GM12878 (cell line): Measurements from ENCODE around the gene HRH3. TPM values are rescaled to one million over a fixed set of nuclear protein-coding genes. Genes with fewer than 3 reads are reported as not detected.

Source experiments
- ATAC-seq: fragments of 200-7000 bp; cut with Tn5 transposase; 3 replicates; pipeline ENCODE4 v1.9.1; 2020; ENCODE audit warnings: mild to moderate bottlenecking, moderate library complexity
- BruUV-seq: library from RNA; stranded (reverse); fragments of 400-500 nt; replicated peaks from 2 replicates; lab custom pipeline; 2021; lab: Mats Ljungman, UMichigan
- CTCF ChIA-PET: fragments of 300-600 bp; sonication (Branson Sonifier 250); formaldehyde crosslinking; extraction: SDS; loops from one replicate; lab custom pipeline; 2021; ENCODE audit warnings: inconsistent platforms; lab: Yijun Ruan, JAX
- POLR2A ChIA-PET: fragments of 350-600 bp; formaldehyde crosslinking; extraction: SDS; loops from one replicate; lab custom pipeline; 2021; ENCODE audit warnings: inconsistent platforms; lab: Charles Lee
- RAD21 ChIA-PET: fragments of 300-600 bp; sonication (Branson Sonifier 250); formaldehyde crosslinking; loops from one replicate; lab custom pipeline; 2023; ENCODE audit warnings: antibody characterized with exemption; ENCODE audit not compliant: unreplicated experiment; lab: Charles Lee
- SMC1A ChIA-PET: fragments of 300-600 bp; sonication (Branson Sonifier 250); formaldehyde crosslinking; loops from one replicate; lab custom pipeline; 2023; ENCODE audit not compliant: unreplicated experiment, uncharacterized antibody; lab: Charles Lee
- DNase-seq: peaks from one replicate; pipeline ENCODE4 v3.0.0-alpha.2; 2011; ENCODE audit warnings: low read depth, low spot score
- FAIRE-seq: peaks from 3 replicates; lab custom pipeline; 2011; peaks lifted over from hg19 to GRCh38; lab: Jason Lieb, UNC
- H2AFZ ChIP-seq: 2 replicates; pipeline ENCODE4 v1.6.0; 2011; ENCODE audit warnings: low read depth, low read length, control low read depth; ENCODE audit not compliant: control insufficient read depth
- H3K27ac ChIP-seq: 2 replicates; pipeline ENCODE4 v1.5.1; 2011; ENCODE audit warnings: control low read depth; ENCODE audit not compliant: control insufficient read depth, insufficient read depth
- H3K27me3 ChIP-seq, 2 experiments: replicated peaks in 1 of 2; 2 replicates each; pipeline versions ENCODE4 v1.6.0 to v1.6.1; 2011; ENCODE audit warnings: low read length in 1 of 2; ENCODE audit not compliant: control insufficient read depth in 2 of 2, insufficient read depth in 2 of 2
- H3K36me3 ChIP-seq, 2 experiments: 2 replicates each; pipeline ENCODE4 v1.5.1; 2011; ENCODE audit warnings: low read length in 1 of 2; ENCODE audit not compliant: control insufficient read depth in 2 of 2, insufficient read depth in 2 of 2
- H3K4me1 ChIP-seq: 2 replicates; pipeline ENCODE4 v1.6.1; 2011; ENCODE audit warnings: mild to moderate bottlenecking, low read length, moderate library complexity, mixed read lengths; ENCODE audit not compliant: control insufficient read depth, insufficient read depth
- H3K4me2 ChIP-seq: 2 replicates; pipeline ENCODE4 v1.6.0; 2011; ENCODE audit warnings: control low read depth; ENCODE audit not compliant: control insufficient read depth, insufficient read depth
- H3K4me3 ChIP-seq: fragments of 200-600 bp; sonication (generic); 2 replicates; pipeline ENCODE4 v1.5.1; 2016
- H3K79me2 ChIP-seq: 2 replicates; pipeline ENCODE4 v1.6.0; 2011; ENCODE audit warnings: low read length; ENCODE audit not compliant: control insufficient read depth, insufficient read depth
- H3K9ac ChIP-seq: 2 replicates; pipeline ENCODE4 v1.8.0; 2011; ENCODE audit warnings: low read length, control low read depth, mixed read lengths; ENCODE audit not compliant: control insufficient read depth, insufficient read depth
- H3K9me3 ChIP-seq: replicated peaks from 3 replicates; pipeline ENCODE4 v1.5.1; 2011; ENCODE audit warnings: mild to moderate bottlenecking, low read length; ENCODE audit not compliant: control insufficient read depth, insufficient read depth
- H4K20me1 ChIP-seq: 2 replicates; pipeline ENCODE4 v1.6.0; 2011; ENCODE audit not compliant: control insufficient read depth, insufficient read depth
- BCL3 ChIP-seq: IDR thresholded peaks from 2 replicates; pipeline ENCODE4 v1.6.1; 2011; ENCODE audit warnings: borderline replicate concordance, low read depth, mild to moderate bottlenecking, moderate library complexity, low read length; ENCODE audit not compliant: insufficient read depth, poor library complexity, severe bottlenecking
- CEBPB ChIP-seq, 2 experiments: fragments of 150-350 bp in 1 of 2; IDR thresholded peaks; 2 replicates each; pipeline ENCODE4 v1.6.1; 2012 to 2014; ENCODE audit warnings: low read depth in 2 of 2, low read length in 2 of 2, borderline replicate concordance in 1 of 2, inconsistent platforms in 1 of 2
- EGR1 ChIP-seq, 2 experiments: IDR thresholded peaks; 1 replicate in 1 of 2; 2 replicates in 1 of 2; pipeline ENCODE4 v1.6.1; 2011 to 2012; ENCODE audit warnings: low read depth in 2 of 2, low read length in 2 of 2, borderline replicate concordance in 1 of 2, mild to moderate bottlenecking in 1 of 2, moderate library complexity in 1 of 2
- FOXK2 ChIP-seq: fragments of 450-650 bp; IDR thresholded peaks from 2 replicates; pipeline ENCODE4 v1.6.1; 2017; ENCODE audit warnings: mild to moderate bottlenecking, moderate library complexity
- HDAC2 ChIP-seq: fragments of 200-600 bp; sonication (generic); IDR thresholded peaks from 2 replicates; pipeline ENCODE4 v1.6.1; 2017
- JUND ChIP-seq: IDR thresholded peaks from 2 replicates; pipeline ENCODE4 v1.6.1; 2012; ENCODE audit warnings: low read depth, mild to moderate bottlenecking, low read length, improper control_type of control experiment, moderate library complexity
- NFIC ChIP-seq: IDR thresholded peaks from 2 replicates; pipeline ENCODE4 v1.6.1; 2012; ENCODE audit warnings: low read depth, mild to moderate bottlenecking, inconsistent platforms, low read length, moderate library complexity
- PBX3 ChIP-seq: IDR thresholded peaks from 2 replicates; pipeline ENCODE4 v1.6.1; 2011; ENCODE audit warnings: mild to moderate bottlenecking, low read depth, low read length, moderate library complexity; ENCODE audit not compliant: insufficient replicate concordance
- PRDM15 ChIP-seq: fragments of 450-650 bp; formaldehyde crosslinking; IDR thresholded peaks from 2 replicates; pipeline ENCODE4 v1.4.0; 2020; ENCODE audit warnings: mild to moderate bottlenecking, moderate library complexity
- SRF ChIP-seq, 2 experiments: IDR thresholded peaks; 2 replicates each; pipeline ENCODE4 v1.6.1; 2011; ENCODE audit warnings: low read depth in 2 of 2, low read length in 2 of 2, mild to moderate bottlenecking in 1 of 2, moderate library complexity in 1 of 2
- TAF1 ChIP-seq: IDR thresholded peaks from 2 replicates; pipeline ENCODE4 v1.6.1; 2011; ENCODE audit warnings: mild to moderate bottlenecking, low read depth, low read length, borderline replicate concordance
- TCF12 ChIP-seq: IDR thresholded peaks from 2 replicates; pipeline ENCODE4 v1.6.1; 2011; ENCODE audit warnings: low read depth, mild to moderate bottlenecking, low read length
- TCF7 ChIP-seq: IDR thresholded peaks from 2 replicates; pipeline ENCODE4 v1.6.1; 2014; ENCODE audit warnings: antibody characterized with exemption, borderline replicate concordance
- ZBTB4 ChIP-seq: fragments of 450-650 bp; formaldehyde crosslinking; IDR thresholded peaks from 2 replicates; pipeline ENCODE4 v1.4.0; 2022; ENCODE audit warnings: mild to moderate bottlenecking, moderate library complexity
- WGBS: methylation state at CpG from one replicate; pipeline ENCODE4 v1.1.6; 2016; ENCODE audit warnings: low lambda C conversion rate; ENCODE audit not compliant: insufficient replicate concordance, insufficient coverage; ENCODE audit errors: missing lambda C conversion rate; 5-methylcytosine and 5-hydroxymethylcytosine counted together
- in situ Hi-C: fragments of 300-500 bp; cut with MboI; formaldehyde crosslinking; loops from 9 replicates; pipeline ENCODE4 v1.14.3; 2018; ENCODE audit warnings: mixed read lengths
- intact Hi-C: fragments of 100-400 bp; cut with micrococcal nuclease; formaldehyde crosslinking; loops from one replicate; pipeline ENCODE4 v1.14.2; 2022; ENCODE audit not compliant: unreplicated experiment
- polyA plus RNA-seq, 11 experiments: library from polyadenylated mRNA; depleted of rRNA in 4 of 11; unstranded in 6 of 11; stranded (reverse) in 5 of 11; fragments of >200 nt; fragmentation: Nextera tagmentation in 4 of 11; fragmentation: Illumina TruSeq in 1 of 11; extraction: Ambion mirVana in 4 of 11; extraction: Trizol in 1 of 11; gene quantifications; 1 replicate in 1 of 11; 2 replicates in 10 of 11; pipeline versions ENCODE4 v1.2.1 to v1.2.3, GENCODE V29; 2011 to 2016; ENCODE audit warnings: inconsistent platforms in 2 of 11, missing spikeins in 2 of 11, low read depth in 1 of 11
- total RNA-seq, 4 experiments: library from RNA; depleted of rRNA in 3 of 4; stranded (reverse); fragments of >200 nt in 3 of 4; fragmentation: Illumina TruSeq in 1 of 4; extraction: Trizol in 1 of 4; gene quantifications; 2 replicates each; pipeline versions ENCODE4 v1.2.1 to v1.2.3, GENCODE V29; 2013 to 2021

HRH3 gene
- total and polyA plus RNA-seq, 10 of the 15 experiments (the other 5 are each of a cell fraction or from before 2014, with no cell fraction given) = not detected

- H3K4me2 ChIP-seq = no peak overlapping the region
- no peak for DNase-seq
- H3K79me2 ChIP-seq = no peaks in the 10 kb centered on the region
- ChIA-PET SMC1A (no interaction called here), CTCF (no interaction called here), RAD21 (no interaction called here), POLR2A (no interaction called here)
- intact Hi-C loops = no loop called here
- no peak for FAIRE-seq
- no peak for ATAC-seq
- no peaks in the 10 kb centered on the region; the same call in 2 of the 3 replicates for H3K9me3 ChIP-seq
- no peaks in the 10 kb centered on the region for H3K4me1 ChIP-seq
- no peak overlapping the region for H3K9ac ChIP-seq
- H3K4me3 ChIP-seq = no peak overlapping the region
- in situ Hi-C loops = no loop called here
- H3K36me3 ChIP-seq = no peaks in the 10 kb centered on the region
- no peak overlapping the region for H2AFZ ChIP-seq
- no TSS peak for BruUV-seq
- WGBS = 44% methylated on average over 3 of the region's 7 CpGs
- no peaks in the 10 kb centered on the region; a peak in 2 of 4 replicates for H3K27me3 ChIP-seq
- H3K27ac ChIP-seq = no peak overlapping the region
- H4K20me1 ChIP-seq = no peaks in the 10 kb centered on the region
- TF ChIP-seq EGR1 (IDR thresholded peaks at IDR 0.05; ENCODE audit: borderline replicate concordance in 1 of 2, low read depth in 2 of 2, low read length in 2 of 2) (no peak), TCF7 (no peak), FOXK2 (0 out of 2 replicates have a peak, but pooled peaks have one; percentile 8), PRDM15 (no peak), BCL3 (peak; percentile 70), NFIC (no peak), HDAC2 (no peak), TAF1 (no peak), CEBPB (IDR thresholded peaks at IDR 0.05; ENCODE audit: borderline replicate concordance in 1 of 2, low read depth in 2 of 2, low read length in 2 of 2) (no peak), ZBTB4 (CRISPR knock-in tag) (no peak), SRF (IDR thresholded peaks at IDR 0.05; ENCODE audit: low read depth in 2 of 2, low read length in 2 of 2) (no peak), TCF12 (no peak), PBX3 (peak; percentile 12), JUND (no peak)
These were observed 9.0 kb upstream of the HRH3 start for GRCh38 chr20:62228982-62229545.
